T-cell (primary cell): Measurements from ENCODE around the gene TMEM17. TPM values are rescaled to one million over a fixed set of nuclear protein-coding genes. Genes with fewer than 3 reads are reported as not detected.

ENCODE experiments used
- ATAC-seq, 4 experiments: fragments of 200-7000 bp in 3 of 4; fragments of 150-1000 bp in 1 of 4; cut with Tn5 transposase; replicated peaks in 1 of 4; 1 replicate in 3 of 4; 2 replicates in 1 of 4; pipeline ENCODE4 v1.10.0; 2021; ENCODE audit warnings: moderate library complexity in 3 of 4, mild to moderate bottlenecking in 2 of 4, moderate number of reproducible peaks in 1 of 4
- CTCF ChIA-PET, 2 donors: fragments of 300-600 bp; sonication (Branson Sonifier 250); formaldehyde crosslinking; loops; one replicate each; lab custom pipeline; 2022; ENCODE audit warnings: antibody characterized with exemption in 2 of 2; lab: Charles Lee
- POLR2A ChIA-PET, 2 donors: fragments of 300-600 bp; sonication (Branson Sonifier 250); formaldehyde crosslinking; loops; one replicate each; lab custom pipeline; 2022; ENCODE audit warnings: antibody characterized with exemption in 2 of 2; lab: Charles Lee
- DNase-seq, 35 experiments: peaks; one replicate each; pipeline versions ENCODE4 v3.0.0 to v3.0.0-alpha.2; 2013 to 2023
- H3K27ac ChIP-seq: one replicate; pipeline ENCODE4 v1.5.1; 2013; ENCODE audit warnings: low read length
- H3K27me3 ChIP-seq, 2 experiments: replicated peaks in 1 of 2; 1 replicate in 1 of 2; 2 replicates in 1 of 2; pipeline versions ENCODE4 v1.6.1 to v1.7.0; 2013; ENCODE audit warnings: low read length in 1 of 2, mixed read lengths in 1 of 2; ENCODE audit not compliant: control insufficient read depth in 2 of 2, insufficient read depth in 2 of 2; ENCODE audit errors: extremely low read depth in 1 of 2
- H3K36me3 ChIP-seq, 2 donors: 1 replicate in 1 of 2; 2 replicates in 1 of 2; pipeline versions ENCODE4 v1.6.1 to v1.7.0; 2013; ENCODE audit warnings: low read length in 1 of 2; ENCODE audit not compliant: control insufficient read depth in 2 of 2, insufficient read depth in 1 of 2; ENCODE audit errors: extremely low read depth in 1 of 2
- H3K4me1 ChIP-seq, 2 experiments: 1 replicate in 1 of 2; 2 replicates in 1 of 2; pipeline versions ENCODE4 v1.6.1 to v1.7.0; 2013; ENCODE audit warnings: low read length in 2 of 2, mixed read lengths in 1 of 2; ENCODE audit not compliant: insufficient read depth in 2 of 2, control insufficient read depth in 1 of 2; ENCODE audit errors: extremely low read depth in 1 of 2
- H3K4me3 ChIP-seq, 2 donors: 1 replicate in 1 of 2; 2 replicates in 1 of 2; pipeline versions ENCODE4 v1.5.1 to v1.7.0; 2013; ENCODE audit warnings: mild to moderate bottlenecking in 2 of 2, low read length in 1 of 2, moderate library complexity in 1 of 2; ENCODE audit not compliant: control insufficient read depth in 1 of 2; ENCODE audit errors: extremely low read depth in 1 of 2
- H3K9me3 ChIP-seq: 2 replicates; pipeline ENCODE4 v1.7.0; 2013
- H3K27ac Mint-ChIP-seq, 2 donors: one replicate each; pipeline ENCODE4 v1.8.0; 2020 to 2021; ENCODE audit warnings: mild to moderate bottlenecking in 2 of 2, mixed read lengths in 2 of 2
- H3K27me3 Mint-ChIP-seq, 2 donors: one replicate each; pipeline ENCODE4 v1.8.0; 2021 to 2022; ENCODE audit warnings: mixed read lengths in 2 of 2
- H3K36me3 Mint-ChIP-seq: one replicate; pipeline ENCODE4 v1.8.0; 2021; ENCODE audit warnings: mixed read lengths
- H3K4me1 Mint-ChIP-seq, 3 donors: one replicate each; pipeline ENCODE4 v1.8.0; 2020 to 2022; ENCODE audit warnings: mixed read lengths in 3 of 3, mild to moderate bottlenecking in 1 of 3
- H3K4me3 Mint-ChIP-seq, 3 donors: one replicate each; pipeline ENCODE4 v1.8.0; 2020 to 2022; ENCODE audit warnings: mild to moderate bottlenecking in 3 of 3, mixed read lengths in 3 of 3, moderate library complexity in 3 of 3
- H3K9me3 Mint-ChIP-seq, 3 donors: one replicate each; pipeline ENCODE4 v1.8.0; 2020 to 2022; ENCODE audit warnings: mixed read lengths in 3 of 3
- WGBS: methylation state at CpG from one replicate; pipeline ENCODE4 v1.1.5; 2013; ENCODE audit warnings: missing lambda C conversion rate; ENCODE audit not compliant: insufficient coverage; 5-methylcytosine and 5-hydroxymethylcytosine counted together
- total RNA-seq, 35 experiments: library from RNA in 6 of 35; stranded (reverse) in 6 of 35; fragments of 120-200 nt in 1 of 35; gene quantifications; one replicate each; pipeline versions ENCODE4 v1.2.1 to v1.2.4 and lab custom pipeline; 2013 to 2026

TMEM17 gene
- total RNA-seq, 5 donors from 2014 or later (not counting 1 experiment from before 2014, with no cell fraction given): 0.15 to 0.19 (median 0.16) TPM; not detected in 2

DNA sequence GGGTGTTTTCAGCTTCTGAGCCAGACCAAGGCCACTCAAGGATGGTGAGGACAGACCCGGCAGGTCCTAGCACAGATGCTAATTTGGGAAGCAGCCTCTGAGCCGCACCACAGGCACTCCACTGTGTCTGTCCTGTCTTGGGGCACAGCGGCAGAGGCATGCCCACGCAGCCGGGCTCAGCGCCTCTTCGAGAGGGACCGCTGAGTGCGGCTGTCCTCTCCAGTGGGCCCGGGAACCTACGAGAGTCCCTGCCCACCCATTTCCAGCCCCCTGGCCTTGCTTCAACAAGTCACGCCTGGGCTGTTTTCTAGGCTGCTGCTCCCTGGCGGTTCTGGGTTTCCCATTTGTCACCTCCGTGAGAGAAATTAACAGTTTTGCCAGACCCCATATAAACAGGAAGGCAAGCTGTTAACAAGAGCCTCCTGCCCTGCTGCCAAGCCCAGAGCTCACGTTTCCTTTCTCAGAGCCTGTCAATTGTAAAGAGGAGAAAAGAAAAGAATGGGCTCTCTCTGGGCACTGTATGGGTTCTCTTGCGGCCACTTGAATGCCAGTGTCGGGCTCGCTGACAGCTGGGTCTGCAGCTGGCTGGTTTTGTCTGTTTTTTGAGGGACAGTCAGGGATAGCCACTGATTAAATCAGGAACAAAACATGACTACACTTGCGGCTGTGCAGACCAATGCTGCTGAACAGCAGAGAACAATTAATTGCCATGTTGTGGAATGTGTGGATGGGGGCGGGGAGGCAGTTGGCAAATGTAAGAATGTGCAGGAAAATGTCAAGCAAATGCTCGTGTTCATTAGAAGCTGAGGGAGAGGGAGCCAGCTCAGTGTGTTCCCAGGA is 30.6 kb downstream of the TMEM17 start:
- Histone ChIP-seq H3K4me1 (peaks cover 0 to 12% of the 10 kb centered on the region in 2 experiments), H3K36me3 (no peaks in the 10 kb centered on the region), H3K4me3 (no peak overlapping the region), H3K27me3 (peaks cover 0 to 22% of the 10 kb centered on the region in 2 experiments), H3K9me3 (no peaks in the 10 kb centered on the region), H3K27ac (no peak overlapping the region)
- no peaks in the 10 kb centered on the region for H3K9me3 Mint-ChIP-seq
- no peaks in the 10 kb centered on the region for H3K36me3 Mint-ChIP-seq
- WGBS: 45% methylated on average over 18 of the region's 21 CpGs
- peak overlapping the region; percentile 5 to 46 for H3K27ac Mint-ChIP-seq
- DNase-seq (peak in 1 of 35 experiments; percentile 19), ATAC-seq (peak; percentile 36 to 46 (median 42))
- H3K4me3 Mint-ChIP-seq: peak overlapping the region; percentile 28 to 49 (median 39)
- peaks cover 5 to 10% (median 9%) of the 10 kb centered on the region in 3 donors for H3K4me1 Mint-ChIP-seq
- POLR2A ChIA-PET: no interaction called here
- CTCF ChIA-PET: no interaction called here
- peaks cover 0 to 6% of the 10 kb centered on the region in 2 donors for H3K27me3 Mint-ChIP-seq

DNA sequence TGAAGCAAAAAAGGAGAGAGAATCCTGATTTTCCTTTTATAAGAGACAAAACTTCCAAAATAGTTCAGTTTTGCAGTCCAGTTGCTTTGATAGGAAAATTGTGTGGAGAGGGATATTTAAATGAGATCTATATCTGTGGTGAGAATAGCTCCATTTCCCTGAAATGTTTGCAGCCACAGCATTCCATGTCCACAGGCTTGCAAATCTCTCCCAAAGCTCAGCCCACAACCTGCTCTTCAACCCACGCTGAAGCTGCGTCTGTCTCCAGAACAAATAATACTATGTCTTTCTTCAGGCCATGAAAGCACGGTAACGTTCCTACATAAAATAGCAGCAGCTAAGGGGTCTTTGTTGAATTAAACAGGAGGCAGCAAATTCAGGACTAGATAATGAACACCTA is 31.8 kb downstream of the TMEM17 start:
- H3K9me3 ChIP-seq: no peaks in the 10 kb centered on the region
- Mint-ChIP-seq H3K27me3 (peaks cover 0 to 3% of the 10 kb centered on the region in 2 donors), H3K36me3 (no peaks in the 10 kb centered on the region), H3K4me3 (peak overlapping the region in 1 of 3 donors; percentile 49), H3K27ac (no peak overlapping the region), H3K9me3 (no peaks in the 10 kb centered on the region), H3K4me1 (peaks cover 5 to 10% (median 9%) of the 10 kb centered on the region in 3 donors)
- ChIA-PET CTCF (interaction anchor here in 1 of 2 donors (0.6 kb wide), 1 partner anchor 281 kb away, joined by 3 read pairs; no protein-coding TSS in a partner anchor), POLR2A (no interaction called here)
- peaks cover 0 to 12% of the 10 kb centered on the region in 2 experiments for H3K4me1 ChIP-seq
- ATAC-seq: no peak
- H3K27ac ChIP-seq: no peak overlapping the region
- peaks cover 0 to 25% of the 10 kb centered on the region in 2 experiments for H3K27me3 ChIP-seq
- DNase-seq: no peak
- 90% methylated on average over 2 of the region's 4 CpGs for WGBS
- no peaks in the 10 kb centered on the region for H3K36me3 ChIP-seq
- H3K4me3 ChIP-seq: no peak overlapping the region

DNA sequence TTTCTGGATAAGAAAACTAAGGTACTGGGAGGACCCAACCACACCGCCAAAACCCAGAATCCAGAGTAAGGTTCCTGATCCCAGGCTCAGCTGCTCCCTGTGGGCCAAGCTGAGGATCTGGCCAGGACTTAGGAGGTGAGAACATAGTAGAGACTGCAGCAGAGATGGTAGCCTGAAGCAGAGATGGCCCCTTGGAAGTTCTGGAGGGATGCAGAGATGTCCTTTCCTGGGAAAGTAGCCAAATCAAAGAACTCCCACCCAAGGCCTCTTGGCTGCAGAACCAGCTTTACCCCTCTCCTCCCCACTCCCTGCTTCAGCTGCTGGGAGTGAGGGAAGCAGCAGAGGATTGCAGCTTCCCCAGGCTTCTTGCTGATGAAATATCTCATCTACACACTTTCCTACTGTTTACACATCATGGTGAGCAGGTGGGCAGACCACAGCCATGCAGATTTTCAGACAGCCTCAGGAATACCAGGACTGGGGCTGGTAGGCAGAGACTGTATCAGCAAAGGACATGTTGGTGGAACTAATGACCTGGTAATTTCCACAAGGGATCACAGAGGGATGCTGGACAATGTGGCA is 32.7 kb downstream of the TMEM17 start:
- no peaks in the 10 kb centered on the region for H3K9me3 Mint-ChIP-seq
- Histone ChIP-seq H3K27ac (no peak overlapping the region), H3K36me3 (no peaks in the 10 kb centered on the region), H3K4me3 (no peak overlapping the region), H3K4me1 (peaks cover 0 to 12% of the 10 kb centered on the region in 2 experiments), H3K9me3 (no peaks in the 10 kb centered on the region), H3K27me3 (peaks cover 0 to 25% of the 10 kb centered on the region in 2 experiments)
- H3K4me1 Mint-ChIP-seq: peaks cover 5 to 10% (median 9%) of the 10 kb centered on the region in 3 donors
- no peak for ATAC-seq
- H3K27me3 Mint-ChIP-seq: peaks cover 0 to 3% of the 10 kb centered on the region in 2 donors
- no peak overlapping the region for H3K27ac Mint-ChIP-seq
- no peak for DNase-seq
- H3K4me3 Mint-ChIP-seq: no peak overlapping the region
- ChIA-PET POLR2A (no interaction called here), CTCF (no interaction called here)
- WGBS: no CpG with 5 or more reads among the region's 1 CpG
- no peaks in the 10 kb centered on the region for H3K36me3 Mint-ChIP-seq

GRCh38 chr2:62472312-62472711 is 33.7 kb downstream of the TMEM17 start:
- WGBS: no CpG with 5 or more reads among the region's 2 CpGs

GRCh38 chr2:62471816-62472215 is 34.2 kb downstream of the TMEM17 start:
- Mint-ChIP-seq H3K27ac (no peak overlapping the region), H3K9me3 (no peaks in the 10 kb centered on the region), H3K4me1 (peaks cover 5 to 10% (median 9%) of the 10 kb centered on the region in 3 donors), H3K36me3 (no peaks in the 10 kb centered on the region), H3K4me3 (no peak overlapping the region), H3K27me3 (peaks cover 0 to 3% of the 10 kb centered on the region in 2 donors)
- no peak for ATAC-seq
- no peak for DNase-seq
- peaks cover 0 to 25% of the 10 kb centered on the region in 2 experiments for H3K27me3 ChIP-seq
- CTCF ChIA-PET: interaction anchor here in 1 of 2 donors (0.8 kb wide), 1 partner anchor 15 kb away, joined by 4 read pairs; no protein-coding TSS in a partner anchor
- no peak overlapping the region for H3K27ac ChIP-seq
- H3K36me3 ChIP-seq: no peaks in the 10 kb centered on the region
- no peak overlapping the region for H3K4me3 ChIP-seq
- no peaks in the 10 kb centered on the region for H3K9me3 ChIP-seq
- 88% methylated on average over 6 of the region's 7 CpGs for whole genome bisulfite sequencing
- POLR2A ChIA-PET: no interaction called here
- peaks cover 0 to 12% of the 10 kb centered on the region in 2 experiments for H3K4me1 ChIP-seq

More at GRCh38 chr2:62472312-62472711, 33.7 kb downstream of the TMEM17 start:
- Mint-ChIP-seq H3K4me1 (peaks cover 5 to 10% (median 9%) of the 10 kb centered on the region in 3 donors), H3K36me3 (no peaks in the 10 kb centered on the region), H3K9me3 (no peaks in the 10 kb centered on the region), H3K27me3 (peaks cover 0 to 3% of the 10 kb centered on the region in 2 donors), H3K4me3 (no peak overlapping the region), H3K27ac (no peak overlapping the region)
- Histone ChIP-seq H3K27me3 (peaks cover 0 to 25% of the 10 kb centered on the region in 2 experiments), H3K4me1 (peaks cover 0 to 12% of the 10 kb centered on the region in 2 experiments), H3K36me3 (no peaks in the 10 kb centered on the region), H3K9me3 (no peaks in the 10 kb centered on the region), H3K4me3 (no peak overlapping the region), H3K27ac (no peak overlapping the region)
- ATAC-seq (no peak), DNase-seq (no peak)
- CTCF ChIA-PET: interaction anchor here in 1 of 2 donors (0.8 kb wide), 1 partner anchor 16 kb away, joined by 4 read pairs; no protein-coding TSS in a partner anchor
- POLR2A ChIA-PET: no interaction called here

GRCh38 chr2:62471404-62471803 is 34.6 kb downstream of the TMEM17 start:
- H3K4me1 Mint-ChIP-seq: peaks cover 5 to 10% (median 9%) of the 10 kb centered on the region in 3 donors
- ChIA-PET POLR2A (interaction anchor here in 1 of 2 donors (0.6 kb wide), 1 partner anchor 345 kb away, joined by 4 read pairs; no protein-coding TSS in a partner anchor), CTCF (interaction anchor here in 1 of 2 donors (1.1 kb wide), 1 partner anchor 14 kb away, joined by 5 read pairs; no protein-coding TSS in a partner anchor)
- H3K36me3 Mint-ChIP-seq: no peaks in the 10 kb centered on the region
- no peaks in the 10 kb centered on the region for H3K36me3 ChIP-seq
- ATAC-seq (no peak), DNase-seq (no peak)
- peaks cover 0 to 12% of the 10 kb centered on the region in 2 experiments for H3K4me1 ChIP-seq
- H3K27me3 ChIP-seq: peaks cover 0 to 25% of the 10 kb centered on the region in 2 experiments
- H3K4me3 Mint-ChIP-seq: no peak overlapping the region
- H3K9me3 ChIP-seq: no peaks in the 10 kb centered on the region
- H3K27ac Mint-ChIP-seq: no peak overlapping the region
- WGBS: 92% methylated on average over 2 of the region's 2 CpGs
- no peak overlapping the region for H3K27ac ChIP-seq
- peaks cover 0 to 3% of the 10 kb centered on the region in 2 donors for H3K27me3 Mint-ChIP-seq
- no peaks in the 10 kb centered on the region for H3K9me3 Mint-ChIP-seq
- no peak overlapping the region for H3K4me3 ChIP-seq
